HG03354 (cell line): Measurements from ENCODE around the gene TMEM273.

Source experiments
- ATAC-seq: cut with Tn5 transposase; IDR thresholded peaks from one replicate; pipeline ENCODE4 v1.9.1; 2021; ENCODE audit warnings: mild to moderate bottlenecking; ENCODE audit not compliant: unreplicated experiment, poor library complexity, severe bottlenecking

TMEM273 gene

GRCh38 chr10:49167425-49168170 is 20.6 kb downstream of the TMEM273 start:
- ATAC-seq: no peak

- no peak for ATAC-seq
Measured at GRCh38 chr10:49166484-49167400, 21.4 kb downstream of the TMEM273 start.

GRCh38 chr10:49165821-49166483 is 22.2 kb downstream of the TMEM273 start:
- ATAC-seq: no peak

- ATAC-seq: no peak
Measured at GRCh38 chr10:49165259-49165658, 22.9 kb downstream of the TMEM273 start.

- peak; percentile 86 for ATAC-seq
Measured at GRCh38 chr10:49164559-49165188, 23.5 kb downstream of the TMEM273 start.

GRCh38 chr10:49163741-49164140 is 24.4 kb downstream of the TMEM273 start:
- no peak for ATAC-seq

GRCh38 chr10:49162761-49163310 is 25.4 kb downstream of the TMEM273 start:
- ATAC-seq: no peak

- no peak for ATAC-seq
Measured at GRCh38 chr10:49162063-49162462, 26.1 kb downstream of the TMEM273 start.

- ATAC-seq: no peak
Measured at GRCh38 chr10:49161411-49161997, 26.7 kb downstream of the TMEM273 start.

GRCh38 chr10:49160814-49161213 is 27.4 kb downstream of the TMEM273 start:
- no peak for ATAC-seq

GRCh38 chr10:49160110-49160509 is 28.1 kb downstream of the TMEM273 start:
- ATAC-seq: no peak

- no peak for ATAC-seq
Measured at GRCh38 chr10:49158915-49159314, 29.3 kb downstream of the TMEM273 start.

- no peak for ATAC-seq
Measured at GRCh38 chr10:49158404-49158803, 29.8 kb downstream of the TMEM273 start.

- no peak for ATAC-seq
Measured at GRCh38 chr10:49157229-49157628, 31.0 kb downstream of the TMEM273 start.

GRCh38 chr10:49154641-49155040 is 33.5 kb downstream of the TMEM273 start:
- ATAC-seq: no peak

- ATAC-seq: no peak
Measured at GRCh38 chr10:49153971-49154370, 34.2 kb downstream of the TMEM273 start.

- ATAC-seq: no peak
Measured at GRCh38 chr10:49153115-49153514, 35.1 kb downstream of the TMEM273 start.

- no peak for ATAC-seq
Measured at GRCh38 chr10:49152663-49153062, 35.5 kb downstream of the TMEM273 start.

- ATAC-seq: no peak
Measured at GRCh38 chr10:49152037-49152436, 36.2 kb downstream of the TMEM273 start.
